ENCODE data around the gene SYNE1. TPM values are rescaled to one million over a fixed set of nuclear protein-coding genes. Genes with fewer than 3 reads are reported as not detected.

The SYNE1 gene
- total RNA-seq, 1 experiment from 2014 or later: 3.0 TPM

DNA sequence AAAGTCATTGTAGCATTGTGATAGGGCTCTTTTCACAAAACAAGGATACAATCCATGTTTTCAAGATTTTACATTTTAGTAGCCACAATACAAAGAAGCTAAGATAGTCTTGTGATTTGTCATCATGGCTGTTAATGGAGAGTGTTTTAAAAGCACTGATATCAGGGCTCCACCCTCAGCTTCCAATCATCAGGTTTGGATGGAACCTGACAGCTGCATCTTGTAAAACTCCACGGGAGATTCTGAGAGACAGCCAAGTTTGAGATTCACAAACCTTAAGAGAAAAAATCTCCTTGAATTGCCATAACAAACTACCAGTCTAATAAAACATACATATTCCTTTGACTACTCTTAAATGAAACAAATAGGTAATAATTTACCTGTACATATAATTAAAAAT is 549.5 kb downstream of the SYNE1 start:
- Histone ChIP-seq H2AK5ac (ENCODE audit: insufficient read length, low read length) (no peak overlapping the region), H3K79me2 (ENCODE audit: insufficient read depth, low read length) (no peaks in the 10 kb centered on the region), H3K4me2 (ENCODE audit: insufficient read depth, insufficient read length, low read length) (no peak overlapping the region), H3K23me2 (ENCODE audit: insufficient read length, low read depth, low read length, poor library complexity, severe bottlenecking) (no peaks in the 10 kb centered on the region), H4K5ac (ENCODE audit: insufficient read length, low read depth, low read length) (no peak overlapping the region), H2AFZ (ENCODE audit: low read length) (no peak overlapping the region), H3K27me3 (ENCODE audit: insufficient read depth, low read length) (no peaks in the 10 kb centered on the region), H3K4ac (ENCODE audit: low read depth, low read length) (no peak overlapping the region), H3K27ac (ENCODE audit: insufficient read length, low read depth, low read length) (no peak overlapping the region), H3K79me1 (ENCODE audit: insufficient read depth, low read depth, low read length, poor library complexity, severe bottlenecking) (no peaks in the 10 kb centered on the region), H3K23ac (ENCODE audit: insufficient read length, low read depth, low read length) (no peak overlapping the region), H4K8ac (replicated peaks; ENCODE audit: insufficient read length, low read depth, low read length) (no peak overlapping the region), H2BK5ac (ENCODE audit: insufficient read length, low read length) (no peak overlapping the region), H2BK12ac (ENCODE audit: insufficient read length, low read depth, low read length) (no peak overlapping the region), H2BK120ac (ENCODE audit: low read depth, low read length, poor library complexity, severe bottlenecking) (no peak overlapping the region), H3K56ac (ENCODE audit: insufficient read length, low read depth, low read length) (no peak overlapping the region), H3T11ph (ENCODE audit: low read length) (no peak overlapping the region), H4K20me1 (ENCODE audit: control insufficient read depth, insufficient read depth, insufficient read length) (no peaks in the 10 kb centered on the region), H3K18ac (ENCODE audit: insufficient read length, low read depth, low read length) (no peak overlapping the region), H3K9me3 (ENCODE audit: control insufficient read depth, low read depth, low read length) (no peaks in the 10 kb centered on the region), H4K91ac (ENCODE audit: insufficient read length, low read depth, low read length) (no peak overlapping the region), H3K4me1 (ENCODE audit: insufficient read depth, low read length) (no peaks in the 10 kb centered on the region), H3K9ac (ENCODE audit: extremely low read depth, insufficient read length, low read length) (no peak overlapping the region), H2BK15ac (ENCODE audit: low read depth, low read length) (no peak overlapping the region), H3K14ac (ENCODE audit: insufficient read depth, low read length) (no peak overlapping the region), H2BK20ac (ENCODE audit: low read depth, low read length, poor library complexity, severe bottlenecking) (no peak overlapping the region)
- peaks cover 0 to 2% of the 10 kb centered on the region in 2 experiments; a peak in 1 of 5 replicates for H3K9me3 Mint-ChIP-seq
- no peak overlapping the region for H3K27ac Mint-ChIP-seq
- DNase-seq: no peak
- peaks cover 8 to 9% of the 10 kb centered on the region in 2 experiments; a peak in 3 of 4 replicates for H3K4me1 Mint-ChIP-seq
- no peak overlapping the region for H3K4me3 Mint-ChIP-seq
- H3K36me3 Mint-ChIP-seq (ENCODE audit: insufficient read depth in 1 of 3, low read depth in 3 of 3): no peaks in the 10 kb centered on the region
- TF ChIP-seq, protein P1, sequence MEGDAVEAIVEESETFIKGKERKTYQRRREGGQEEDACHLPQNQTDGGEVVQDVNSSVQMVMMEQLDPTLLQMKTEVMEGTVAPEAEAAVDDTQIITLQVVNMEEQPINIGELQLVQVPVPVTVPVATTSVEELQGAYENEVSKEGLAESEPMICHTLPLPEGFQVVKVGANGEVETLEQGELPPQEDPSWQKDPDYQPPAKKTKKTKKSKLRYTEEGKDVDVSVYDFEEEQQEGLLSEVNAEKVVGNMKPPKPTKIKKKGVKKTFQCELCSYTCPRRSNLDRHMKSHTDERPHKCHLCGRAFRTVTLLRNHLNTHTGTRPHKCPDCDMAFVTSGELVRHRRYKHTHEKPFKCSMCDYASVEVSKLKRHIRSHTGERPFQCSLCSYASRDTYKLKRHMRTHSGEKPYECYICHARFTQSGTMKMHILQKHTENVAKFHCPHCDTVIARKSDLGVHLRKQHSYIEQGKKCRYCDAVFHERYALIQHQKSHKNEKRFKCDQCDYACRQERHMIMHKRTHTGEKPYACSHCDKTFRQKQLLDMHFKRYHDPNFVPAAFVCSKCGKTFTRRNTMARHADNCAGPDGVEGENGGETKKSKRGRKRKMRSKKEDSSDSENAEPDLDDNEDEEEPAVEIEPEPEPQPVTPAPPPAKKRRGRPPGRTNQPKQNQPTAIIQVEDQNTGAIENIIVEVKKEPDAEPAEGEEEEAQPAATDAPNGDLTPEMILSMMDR (conservative IDR thresholded peaks at IDR 0.05): no peak
- no CpG with 5 or more reads among the region's 1 CpG for WGBS (ENCODE audit: extremely low coverage, insufficient read length, low lambda C conversion rate)
- no peaks in the 10 kb centered on the region; the same call in 1 of the 2 replicates for H3K27me3 Mint-ChIP-seq (ENCODE audit: low read depth)
